Transverse colon (tissue), 3 donors: ENCODE results near the gene SHISAL1.

Experiments used
- CTCF ChIP-seq, 5 experiments: fragments of 200-600 bp in 3 of 5; fragments of 450-650 bp in 2 of 5; sonication (generic) in 3 of 5; IDR thresholded peaks; 1 replicate in 2 of 5; 2 replicates in 3 of 5; pipeline ENCODE4 v1.5.1; 2016 to 2017; ENCODE audit warnings: antibody characterized with exemption in 5 of 5, inconsistent platforms in 3 of 5, mild to moderate bottlenecking in 2 of 5, moderate library complexity in 1 of 5
- POLR2A ChIP-seq: fragments of 450-650 bp; IDR thresholded peaks from one replicate; pipeline ENCODE4 v1.6.1; 2016; ENCODE audit warnings: antibody characterized with exemption, mild to moderate bottlenecking, moderate library complexity

GRCh38 chr22:44341431-44342346 is 28.9 kb upstream of the SHISAL1 start:
- TF ChIP-seq CTCF (IDR thresholded peaks at IDR 0.05), result no peak
- no peak for TF ChIP-seq POLR2A
